Mammary epithelial cell (primary cell): ENCODE data around the gene CNPY4.

Source experiments
- CTCF ChIP-seq, 2 donors: IDR thresholded peaks in 1 of 2; conservative IDR thresholded peaks in 1 of 2; 2 replicates each; pipeline ENCODE4 v1.5.1; 2011 to 2012; ENCODE audit warnings: inconsistent platforms in 2 of 2, low read length in 2 of 2, mild to moderate bottlenecking in 2 of 2, control low read depth in 1 of 2, low read depth in 1 of 2; ENCODE audit not compliant: insufficient read depth in 1 of 2; ENCODE audit errors: extremely low read depth in 1 of 2
- EZH2 ChIP-seq: IDR thresholded peaks from 2 replicates; pipeline ENCODE4 v1.6.1; 2012; ENCODE audit warnings: low read length, inconsistent platforms, borderline replicate concordance

- TF ChIP-seq CTCF (conservative IDR thresholded peaks at IDR 0.05 in 1 of 2, IDR thresholded peaks at IDR 0.05 in 1 of 2; ENCODE audit: extremely low read depth in 1 of 2, insufficient read depth in 1 of 2, low read depth in 1 of 2, low read length in 2 of 2): no peak
- no peak for TF ChIP-seq EZH2
Measured at GRCh38 chr7:100163871-100164270, 44.4 kb downstream of the CNPY4 start.
